AG10803 (cell line): ENCODE measurements around the gene PIP4P1.
A peak's percentile ranks its signal among the peaks of the same experiment; 100 is the strongest.
"Not testable (repeated sequence)": the region's sequence is repeated elsewhere in the genome, so short reads cannot be mapped to it uniquely, and the experiment has no call there.

ENCODE experiments used
- DNase-seq: peaks from one replicate; pipeline ENCODE4 v3.0.0; 2010; ENCODE audit warnings: low read depth
- H3K4me3 ChIP-seq: 2 replicates; pipeline ENCODE4 v1.5.1; 2011; ENCODE audit warnings: mild to moderate bottlenecking, low read length, control low read depth
- TF ChIP-seq, protein P1 (sequence below): conservative IDR thresholded peaks from 2 replicates; pipeline ENCODE4 v1.5.1; 2011; ENCODE audit warnings: mild to moderate bottlenecking, low read length, control low read depth, inconsistent platforms

PIP4P1 gene

DNA sequence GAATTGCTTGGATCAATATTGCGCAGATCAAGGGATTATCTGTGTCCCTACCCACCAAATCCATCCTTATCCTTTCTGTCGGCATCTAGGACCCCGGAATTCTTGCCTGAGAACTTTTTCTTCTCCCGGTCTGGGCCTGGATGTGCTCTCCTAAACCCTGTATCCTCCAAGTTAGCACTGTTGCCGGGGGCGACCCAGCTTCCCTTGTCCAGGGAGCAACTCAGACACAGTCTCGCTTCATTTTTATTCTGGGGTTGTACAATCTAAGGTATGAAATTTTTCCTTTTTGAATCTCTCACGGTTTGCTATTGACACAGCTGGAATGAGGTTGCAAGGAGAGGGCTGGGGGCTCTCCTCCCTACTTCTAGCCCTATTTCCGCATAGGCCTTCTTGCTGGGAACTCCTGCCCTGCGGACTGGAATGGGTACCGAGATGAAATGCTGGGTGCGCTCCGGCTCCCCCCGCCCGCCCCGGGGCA, 7.6 kb upstream of the PIP4P1 start:
- H3K4me3 ChIP-seq, result peak overlapping the region; percentile 93
- DNase-seq, result no peak
- TF ChIP-seq, protein P1, sequence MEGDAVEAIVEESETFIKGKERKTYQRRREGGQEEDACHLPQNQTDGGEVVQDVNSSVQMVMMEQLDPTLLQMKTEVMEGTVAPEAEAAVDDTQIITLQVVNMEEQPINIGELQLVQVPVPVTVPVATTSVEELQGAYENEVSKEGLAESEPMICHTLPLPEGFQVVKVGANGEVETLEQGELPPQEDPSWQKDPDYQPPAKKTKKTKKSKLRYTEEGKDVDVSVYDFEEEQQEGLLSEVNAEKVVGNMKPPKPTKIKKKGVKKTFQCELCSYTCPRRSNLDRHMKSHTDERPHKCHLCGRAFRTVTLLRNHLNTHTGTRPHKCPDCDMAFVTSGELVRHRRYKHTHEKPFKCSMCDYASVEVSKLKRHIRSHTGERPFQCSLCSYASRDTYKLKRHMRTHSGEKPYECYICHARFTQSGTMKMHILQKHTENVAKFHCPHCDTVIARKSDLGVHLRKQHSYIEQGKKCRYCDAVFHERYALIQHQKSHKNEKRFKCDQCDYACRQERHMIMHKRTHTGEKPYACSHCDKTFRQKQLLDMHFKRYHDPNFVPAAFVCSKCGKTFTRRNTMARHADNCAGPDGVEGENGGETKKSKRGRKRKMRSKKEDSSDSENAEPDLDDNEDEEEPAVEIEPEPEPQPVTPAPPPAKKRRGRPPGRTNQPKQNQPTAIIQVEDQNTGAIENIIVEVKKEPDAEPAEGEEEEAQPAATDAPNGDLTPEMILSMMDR, result no peak

DNA sequence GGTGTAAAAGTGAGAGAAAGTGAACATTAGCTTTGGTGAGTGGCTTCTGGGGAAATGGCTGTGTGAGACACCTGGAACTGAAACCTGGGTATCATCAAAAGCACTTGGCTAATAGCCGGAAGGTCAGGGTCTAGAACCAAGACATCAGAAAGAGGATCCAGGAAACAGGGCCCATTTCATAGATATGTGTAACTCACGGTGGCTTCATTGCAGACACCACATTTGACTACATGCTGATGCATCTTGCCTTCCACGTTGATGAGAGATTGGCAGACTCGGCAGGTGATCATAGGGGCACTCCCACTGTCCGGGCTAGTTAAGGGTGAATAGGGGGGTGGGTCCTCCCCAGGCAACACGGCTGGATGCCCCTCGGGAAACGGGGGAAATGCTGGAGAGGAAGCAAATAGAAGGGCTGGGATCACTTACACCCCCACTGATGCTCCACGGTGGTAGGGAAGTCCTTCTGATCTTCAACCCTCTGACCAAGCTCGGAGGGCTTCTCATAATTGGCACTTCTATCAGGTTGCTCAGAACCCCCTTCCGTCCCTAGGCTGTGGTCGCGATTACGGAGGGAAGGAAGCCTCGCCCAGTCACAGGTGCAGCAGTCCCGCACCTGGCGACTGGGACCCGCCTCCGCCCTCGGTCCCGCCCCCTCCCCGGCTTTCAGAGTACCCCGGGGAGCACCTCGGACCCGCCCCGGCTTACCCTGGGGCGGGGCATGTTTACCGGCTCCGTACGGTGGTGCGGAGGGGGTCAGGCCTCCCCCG, 593 bp downstream of the PIP4P1 start:
- peak overlapping the region; percentile 94 for H3K4me3 ChIP-seq
- DNase-seq, result no peak
- TF ChIP-seq, protein P1, result no peak

DNA sequence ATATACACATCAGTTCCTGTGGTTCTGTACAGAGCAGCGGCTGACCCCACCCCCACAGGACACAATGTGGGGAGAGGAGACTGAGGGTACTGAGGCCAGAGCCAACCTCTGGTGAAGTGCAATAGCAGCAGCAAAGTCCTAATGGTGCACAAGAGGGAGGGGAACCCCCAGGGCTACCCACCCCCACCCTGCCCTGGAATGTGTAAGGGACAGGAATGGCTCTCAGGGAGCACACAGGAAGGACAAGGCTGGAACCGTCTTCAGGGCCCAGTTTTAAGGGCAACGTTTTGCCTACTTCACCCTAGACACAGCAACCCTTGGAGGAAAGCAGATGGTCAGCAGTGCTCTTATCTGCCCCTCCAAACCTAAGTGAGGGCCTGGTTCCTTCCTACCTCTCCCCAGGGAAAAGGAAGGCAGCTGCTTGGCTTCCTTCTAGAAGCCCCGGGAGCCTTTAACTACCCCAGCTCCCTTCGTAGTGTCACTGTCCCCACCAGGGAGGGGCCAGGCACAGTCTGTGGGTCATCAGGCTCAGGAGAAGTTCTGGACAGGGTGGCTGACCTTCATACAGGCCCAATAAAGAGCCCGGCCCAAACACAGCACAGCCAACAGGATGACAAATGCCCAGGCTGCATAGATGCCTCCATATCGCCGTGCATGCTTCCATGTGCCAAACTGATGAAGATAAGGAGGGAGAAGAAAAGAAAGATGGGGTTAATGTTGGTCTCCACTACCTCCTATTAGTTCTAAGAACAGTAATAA, 3.0 kb downstream of the PIP4P1 start:
- no peak overlapping the region for H3K4me3 ChIP-seq
- DNase-seq, result no peak
- TF ChIP-seq, protein P1, result no peak

DNA sequence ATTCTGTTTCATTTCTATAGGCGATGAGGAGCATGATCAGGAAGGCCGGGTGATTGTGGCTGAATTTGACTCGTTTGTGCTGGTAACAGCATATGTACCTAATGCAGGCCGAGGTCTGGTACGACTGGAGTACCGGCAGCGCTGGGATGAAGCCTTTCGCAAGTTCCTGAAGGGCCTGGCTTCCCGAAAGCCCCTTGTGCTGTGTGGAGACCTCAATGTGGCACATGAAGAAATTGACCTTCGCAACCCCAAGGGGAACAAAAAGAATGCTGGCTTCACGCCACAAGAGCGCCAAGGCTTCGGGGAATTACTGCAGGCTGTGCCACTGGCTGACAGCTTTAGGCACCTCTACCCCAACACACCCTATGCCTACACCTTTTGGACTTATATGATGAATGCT, 4.3 kb downstream of the PIP4P1 start:
- TF ChIP-seq, protein P1, result no peak
- H3K4me3 ChIP-seq, result no peak overlapping the region; the same call in 1 of the 2 replicates
- no peak for DNase-seq

DNA sequence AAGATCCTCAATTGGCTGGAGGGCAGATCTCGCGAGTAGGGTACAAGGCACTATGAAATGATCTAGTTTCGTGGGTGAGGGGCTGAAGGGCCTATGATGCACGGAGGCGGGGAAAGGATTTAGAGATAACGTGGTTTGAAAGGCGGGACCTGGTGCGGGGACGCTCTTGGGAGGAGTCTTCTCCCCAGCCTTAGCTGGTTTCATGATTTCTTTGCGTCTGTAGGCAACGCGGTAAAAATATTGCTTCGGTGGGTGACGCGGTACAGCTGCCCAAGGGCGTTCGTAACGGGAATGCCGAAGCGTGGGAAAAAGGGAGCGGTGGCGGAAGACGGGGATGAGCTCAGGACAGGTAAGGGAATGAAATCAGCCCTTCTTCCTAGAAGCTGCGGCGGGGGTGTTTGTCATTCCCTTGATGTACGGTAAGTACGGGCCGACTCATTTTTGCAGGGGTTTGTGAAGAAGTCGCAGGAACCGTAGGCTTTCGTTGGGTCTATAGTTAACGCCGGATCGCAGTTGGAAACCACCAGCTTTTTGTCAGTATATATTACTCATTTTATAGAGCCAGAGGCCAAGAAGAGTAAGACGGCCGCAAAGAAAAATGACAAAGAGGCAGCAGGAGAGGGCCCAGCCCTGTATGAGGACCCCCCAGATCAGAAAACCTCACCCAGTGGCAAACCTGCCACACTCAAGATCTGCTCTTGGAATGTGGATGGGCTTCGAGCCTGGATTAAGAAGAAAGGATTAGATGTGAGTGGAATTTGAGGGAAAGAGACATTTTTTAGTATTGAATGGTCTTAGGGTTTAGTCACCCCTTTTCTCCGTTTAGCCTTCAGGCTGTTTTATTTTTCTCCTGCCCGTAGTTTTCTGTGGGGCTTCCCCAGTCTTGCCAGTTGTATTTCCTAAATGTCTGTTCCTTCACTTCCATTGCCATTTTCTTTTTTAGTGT, 5.6 kb downstream of the PIP4P1 start:
- peak; percentile 81 for DNase-seq
- TF ChIP-seq, protein P1, result no peak
- peak overlapping the region; percentile 77 for H3K4me3 ChIP-seq

DNA sequence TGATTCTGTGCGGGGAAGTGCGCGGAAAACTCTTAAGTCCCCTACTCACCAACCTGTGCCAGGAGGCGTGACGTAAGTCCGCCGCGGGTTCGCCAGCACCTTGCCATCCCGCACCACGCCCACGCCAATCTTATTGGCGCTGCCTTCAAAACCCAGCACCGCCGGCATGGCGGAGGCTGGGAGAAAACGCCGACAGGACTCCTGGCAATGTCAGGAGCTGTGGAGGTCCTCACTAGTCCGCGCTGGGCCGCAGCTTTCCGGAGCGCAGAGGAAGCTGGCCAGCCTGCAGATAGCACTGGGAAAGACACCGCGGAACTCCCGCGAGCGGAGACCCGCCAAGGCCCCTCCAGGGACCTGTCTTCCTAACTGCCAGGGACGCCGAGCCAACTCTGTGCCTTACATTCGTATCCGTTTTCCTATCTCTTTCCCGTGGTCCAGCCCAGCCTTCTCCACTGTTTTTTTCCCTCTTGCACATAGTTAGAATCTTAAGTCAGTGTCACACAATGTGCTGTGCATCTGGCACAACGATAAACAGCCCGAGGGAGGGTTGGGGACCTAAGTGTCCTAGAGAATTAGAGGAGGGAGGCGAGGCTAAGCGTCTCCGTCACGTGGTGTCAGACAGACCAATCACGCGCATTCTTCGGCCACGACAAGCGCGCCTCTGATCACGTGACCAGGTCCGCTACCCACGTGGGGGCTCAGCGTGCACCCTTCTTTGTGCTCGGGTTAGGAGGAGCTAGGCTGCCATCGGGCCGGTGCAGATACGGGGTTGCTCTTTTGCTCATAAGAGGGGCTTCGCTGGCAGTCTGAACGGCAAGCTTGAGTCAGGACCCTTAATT, 6.5 kb downstream of the PIP4P1 start, which contains the start of the genes APEX1 and OSGEP:
Gene APEX1 (plus strand): TSS at position 711 of the 839 bp plus-strand sequence. CDS start 420 bp downstream, outside the sequence.
Gene OSGEP (minus strand): TSS at position 297 of the 839 bp plus-strand sequence. CDS start 129 bp downstream, at position 168.
- peak; percentile 98 for DNase-seq
- TF ChIP-seq, protein P1, result no peak
- H3K4me3 ChIP-seq, result peak within 1 kb of the TSS; percentile 77

DNA sequence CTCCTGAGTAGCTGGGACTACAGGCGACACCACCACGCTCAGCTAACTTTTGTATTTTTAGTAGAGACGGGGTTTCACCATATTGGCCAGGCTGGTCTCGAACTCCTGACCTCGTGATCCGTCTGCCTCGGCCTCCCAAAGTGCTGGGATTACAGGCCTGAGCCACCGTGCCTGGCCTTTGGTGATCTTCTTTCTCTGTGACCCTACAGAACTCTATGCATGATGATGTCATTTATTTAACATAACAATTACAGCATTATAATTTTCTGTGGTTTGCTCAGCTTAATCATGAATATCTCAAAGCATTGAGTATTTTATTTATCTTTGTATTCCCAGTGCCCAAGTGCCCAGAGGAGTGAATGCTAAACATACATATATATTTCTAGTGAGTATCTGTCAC, 8.4 kb downstream of the PIP4P1 start:
- not testable (repeated sequence) for H3K4me3 ChIP-seq, DNase-seq
